G401.6 (cell line): ENCODE measurements around the gene BCAS3.
"Not testable (repeated sequence)": the region's sequence is repeated elsewhere in the genome, so short reads cannot be mapped to it uniquely, and the experiment has no call there.

Experiments
- FAIRE-seq: peaks from 2 replicates; lab custom pipeline; 2012; peaks lifted over from hg19 to GRCh38; lab: Jason Lieb, UNC

Gene BCAS3

GRCh38 chr17:61233991-61234750, 556.5 kb downstream of the BCAS3 start:
- no peak for FAIRE-seq

- no peak for FAIRE-seq
Observed at GRCh38 chr17:61235001-61235826, 557.6 kb downstream of the BCAS3 start.

- FAIRE-seq = no peak
Observed at GRCh38 chr17:61235827-61236197, 558.2 kb downstream of the BCAS3 start.

GRCh38 chr17:61237275-61237674, 559.6 kb downstream of the BCAS3 start:
- FAIRE-seq = no peak

GRCh38 chr17:61238455-61238933, 560.8 kb downstream of the BCAS3 start:
- no peak for FAIRE-seq

- FAIRE-seq = no peak
Observed at GRCh38 chr17:61239327-61239726, 561.7 kb downstream of the BCAS3 start.

GRCh38 chr17:61239953-61240352, 562.3 kb downstream of the BCAS3 start:
- no peak for FAIRE-seq

- no peak for FAIRE-seq
Observed at GRCh38 chr17:61240851-61241468, 563.3 kb downstream of the BCAS3 start.

- FAIRE-seq = not testable (repeated sequence)
Observed at GRCh38 chr17:61244988-61245387, 567.3 kb downstream of the BCAS3 start.

- no peak for FAIRE-seq
Observed at GRCh38 chr17:61245706-61246135, 568.1 kb downstream of the BCAS3 start.

GRCh38 chr17:61247439-61247838, 569.8 kb downstream of the BCAS3 start:
- FAIRE-seq = no peak

- no peak for FAIRE-seq
Observed at GRCh38 chr17:61248399-61248798, 570.7 kb downstream of the BCAS3 start.

GRCh38 chr17:61249649-61250299, 572.1 kb downstream of the BCAS3 start:
- FAIRE-seq = no peak

- FAIRE-seq = no peak
Observed at GRCh38 chr17:61250335-61250890, 572.8 kb downstream of the BCAS3 start.

- no peak for FAIRE-seq
Observed at GRCh38 chr17:61251939-61252865, 574.6 kb downstream of the BCAS3 start.

GRCh38 chr17:61253362-61253761, 575.7 kb downstream of the BCAS3 start:
- no peak for FAIRE-seq

- no peak for FAIRE-seq
Observed at GRCh38 chr17:61253937-61254574, 576.4 kb downstream of the BCAS3 start.

GRCh38 chr17:61254904-61255303, 577.3 kb downstream of the BCAS3 start:
- no peak for FAIRE-seq

- no peak for FAIRE-seq
Observed at GRCh38 chr17:61255647-61256046, 578.0 kb downstream of the BCAS3 start.

GRCh38 chr17:61259360-61259759, 581.7 kb downstream of the BCAS3 start:
- no peak for FAIRE-seq
